GM19025 (cell line): ENCODE measurements around the gene ANGPTL8.

Source experiments
- ATAC-seq: cut with Tn5 transposase; IDR thresholded peaks from one replicate; pipeline ENCODE4 v1.9.1; 2021; ENCODE audit warnings: mild to moderate bottlenecking, low read depth, moderate library complexity; ENCODE audit not compliant: unreplicated experiment

ANGPTL8 gene

DNA sequence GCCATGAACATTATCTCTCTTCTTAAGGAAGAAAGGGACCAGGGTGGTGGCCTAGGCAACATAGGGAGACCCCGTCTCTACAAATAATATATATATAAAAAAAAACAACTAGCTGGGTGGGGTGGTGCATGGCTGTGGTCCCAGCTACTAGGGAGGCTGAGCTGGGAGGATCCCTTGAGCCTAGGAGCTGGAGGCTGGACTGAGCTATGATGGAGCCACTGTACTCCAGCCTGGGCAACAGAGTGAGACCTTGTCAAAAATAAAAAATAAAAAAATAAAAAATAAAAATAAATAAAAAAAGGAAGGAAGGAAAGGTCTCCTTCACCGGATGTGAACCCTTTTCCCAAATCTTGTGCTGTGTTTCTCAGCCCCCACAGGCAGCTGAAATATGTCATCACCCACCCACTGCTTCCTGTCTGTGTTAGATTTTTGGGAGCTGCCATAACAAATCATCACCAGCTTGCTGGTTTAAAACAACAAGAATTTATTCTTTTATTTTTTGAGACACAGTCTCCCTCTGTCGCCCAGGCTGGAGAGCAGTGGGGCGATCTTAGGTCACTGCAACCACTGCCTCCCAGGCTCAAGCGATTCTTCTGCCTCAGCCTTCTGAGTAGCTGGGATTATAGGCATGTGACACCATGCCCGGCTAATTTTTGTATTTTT lies 47.0 kb downstream of the ANGPTL8 start:
- ATAC-seq: no peak

- no peak for ATAC-seq
These were observed 48.9 kb downstream of the ANGPTL8 start for GRCh38 chr19:11288349-11288748.

DNA sequence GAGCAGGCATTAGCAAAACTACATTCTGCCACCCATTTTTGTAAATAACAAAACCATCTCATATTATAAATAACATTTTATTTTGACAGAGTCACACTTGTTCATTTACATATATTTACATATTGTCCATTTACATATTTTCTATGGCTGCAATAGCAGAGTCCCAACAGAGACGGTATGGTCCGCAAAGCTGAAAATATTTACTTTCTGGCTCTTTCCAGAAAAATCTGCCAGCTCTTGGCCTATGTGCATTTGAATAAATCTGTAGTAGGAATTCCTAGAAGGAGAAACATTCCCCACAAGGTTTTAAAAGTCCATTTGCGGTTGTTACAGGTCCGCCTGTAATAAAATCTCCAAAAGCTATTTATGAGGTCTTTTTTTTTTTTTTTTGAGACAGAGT lies 50.8 kb downstream of the ANGPTL8 start:
- ATAC-seq: no peak

GRCh38 chr19:11291415-11291814 lies 52.0 kb downstream of the ANGPTL8 start:
- no peak for ATAC-seq
